Fibroblast of lung (primary cell): ENCODE results near the gene CTSW. TPM values are rescaled to one million over a fixed set of nuclear protein-coding genes. Genes with fewer than 3 reads are reported as not detected.

Source experiments
- DNase-seq, 2 donors: peaks; one replicate each; pipeline versions ENCODE4 v3.0.0 to v3.0.0-alpha.2; 2010; ENCODE audit warnings: low read depth in 2 of 2
- H2AFZ ChIP-seq: 2 replicates; pipeline ENCODE4 v1.5.1; 2012; ENCODE audit warnings: low read length, control low read depth, inconsistent platforms
- H3K27ac ChIP-seq: 2 replicates; pipeline ENCODE4 v1.5.1; 2011; ENCODE audit warnings: low read length, control low read depth; ENCODE audit not compliant: insufficient read depth
- H3K27me3 ChIP-seq: 2 replicates; pipeline ENCODE4 v1.5.1; 2011; ENCODE audit warnings: mild to moderate bottlenecking, low read length; ENCODE audit not compliant: control insufficient read depth, insufficient read depth
- H3K36me3 ChIP-seq: 2 replicates; pipeline ENCODE4 v1.5.1; 2011; ENCODE audit warnings: low read length; ENCODE audit not compliant: control insufficient read depth, insufficient read depth
- H3K4me1 ChIP-seq: 2 replicates; pipeline ENCODE4 v1.5.1; 2011; ENCODE audit warnings: low read length; ENCODE audit not compliant: control insufficient read depth, insufficient read depth; ENCODE audit errors: extremely low read depth
- H3K4me2 ChIP-seq: 2 replicates; pipeline ENCODE4 v1.5.1; 2011; ENCODE audit warnings: low read length, control low read depth; ENCODE audit not compliant: insufficient read depth; ENCODE audit errors: extremely low read depth
- H3K4me3 ChIP-seq, 4 experiments: fragments of 200-600 bp in 1 of 4; sonication (generic) in 1 of 4; replicated peaks in 1 of 4; 2 replicates each; pipeline ENCODE4 v1.5.1; 2011 to 2016; ENCODE audit warnings: low read length in 4 of 4, low read depth in 3 of 4, mild to moderate bottlenecking in 3 of 4, control low read depth in 2 of 4, inconsistent platforms in 1 of 4, mixed read lengths in 1 of 4; ENCODE audit not compliant: insufficient read depth in 1 of 4; ENCODE audit errors: control extremely low read depth in 1 of 4
- H3K79me2 ChIP-seq: 2 replicates; pipeline ENCODE4 v1.5.1; 2012; ENCODE audit warnings: mild to moderate bottlenecking, low read length, inconsistent platforms; ENCODE audit not compliant: control insufficient read depth, insufficient read depth
- H3K9ac ChIP-seq: 2 replicates; pipeline ENCODE4 v1.5.1; 2011; ENCODE audit warnings: mild to moderate bottlenecking, low read length, control low read depth; ENCODE audit not compliant: insufficient read depth
- H3K9me3 ChIP-seq: 2 replicates; pipeline ENCODE4 v1.5.1; 2012; ENCODE audit warnings: low read depth, low read length; ENCODE audit not compliant: control insufficient read depth, insufficient read depth
- H4K20me1 ChIP-seq: 2 replicates; pipeline ENCODE4 v1.5.1; 2011; ENCODE audit warnings: low read length; ENCODE audit not compliant: control insufficient read depth, insufficient read depth; ENCODE audit errors: extremely low read depth
- EZH2 ChIP-seq: IDR thresholded peaks from 2 replicates; pipeline ENCODE4 v1.5.1; 2012; ENCODE audit warnings: low read length, control low read depth, mild to moderate bottlenecking; ENCODE audit errors: missing control alignments
- polyA plus RNA-seq, 2 donors: library from polyadenylated mRNA; depleted of rRNA in 1 of 2; stranded (reverse) in 1 of 2; unstranded in 1 of 2; fragments of >200 nt; gene quantifications; 2 replicates each; pipeline ENCODE4 v1.2.1, GENCODE V29; 2011 to 2012; ENCODE audit warnings: missing spikeins in 1 of 2
- total RNA-seq: library from RNA; depleted of rRNA; stranded (reverse); fragments of >200 nt; gene quantifications from 2 replicates; pipeline ENCODE4 v1.2.1, GENCODE V29; 2014
- TF ChIP-seq, protein P1 (sequence below), 2 donors: IDR thresholded peaks in 1 of 2; conservative IDR thresholded peaks in 1 of 2; 1 replicate in 1 of 2; 2 replicates in 1 of 2; pipeline ENCODE4 v1.5.1; 2011 to 2012; ENCODE audit warnings: low read length in 2 of 2, control low read depth in 1 of 2, inconsistent platforms in 1 of 2, low read depth in 1 of 2, mild to moderate bottlenecking in 1 of 2

Gene CTSW
- total and polyA plus RNA-seq, 2 donors (not counting 1 experiment from before 2014, with no cell fraction given), result not detected

- Histone ChIP-seq H3K4me3 (peak overlapping the region in 3 of 4 experiments; percentile 90 to 94 (median 91)), H3K4me1 (peaks cover 53% of the 10 kb centered on the region), H3K9me3 (no peaks in the 10 kb centered on the region), H3K79me2 (peaks cover 72% of the 10 kb centered on the region), H3K36me3 (peaks cover 14% of the 10 kb centered on the region), H4K20me1 (no peaks in the 10 kb centered on the region), H3K27me3 (no peaks in the 10 kb centered on the region), H3K27ac (peak overlapping the region; percentile 99), H2AFZ (no peak overlapping the region), H3K4me2 (peak overlapping the region; percentile 80), H3K9ac (peak overlapping the region; percentile 48)
- no peak for DNase-seq
- TF ChIP-seq EZH2, result no peak
- TF ChIP-seq, protein P1, sequence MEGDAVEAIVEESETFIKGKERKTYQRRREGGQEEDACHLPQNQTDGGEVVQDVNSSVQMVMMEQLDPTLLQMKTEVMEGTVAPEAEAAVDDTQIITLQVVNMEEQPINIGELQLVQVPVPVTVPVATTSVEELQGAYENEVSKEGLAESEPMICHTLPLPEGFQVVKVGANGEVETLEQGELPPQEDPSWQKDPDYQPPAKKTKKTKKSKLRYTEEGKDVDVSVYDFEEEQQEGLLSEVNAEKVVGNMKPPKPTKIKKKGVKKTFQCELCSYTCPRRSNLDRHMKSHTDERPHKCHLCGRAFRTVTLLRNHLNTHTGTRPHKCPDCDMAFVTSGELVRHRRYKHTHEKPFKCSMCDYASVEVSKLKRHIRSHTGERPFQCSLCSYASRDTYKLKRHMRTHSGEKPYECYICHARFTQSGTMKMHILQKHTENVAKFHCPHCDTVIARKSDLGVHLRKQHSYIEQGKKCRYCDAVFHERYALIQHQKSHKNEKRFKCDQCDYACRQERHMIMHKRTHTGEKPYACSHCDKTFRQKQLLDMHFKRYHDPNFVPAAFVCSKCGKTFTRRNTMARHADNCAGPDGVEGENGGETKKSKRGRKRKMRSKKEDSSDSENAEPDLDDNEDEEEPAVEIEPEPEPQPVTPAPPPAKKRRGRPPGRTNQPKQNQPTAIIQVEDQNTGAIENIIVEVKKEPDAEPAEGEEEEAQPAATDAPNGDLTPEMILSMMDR (conservative IDR thresholded peaks at IDR 0.05 in 1 of 2, IDR thresholded peaks at IDR 0.05 in 1 of 2; ENCODE audit: low read depth in 1 of 2, low read length in 2 of 2), result no peak
Observed at GRCh38 chr11:65917077-65917433, 37.4 kb downstream of the CTSW start.

DNA sequence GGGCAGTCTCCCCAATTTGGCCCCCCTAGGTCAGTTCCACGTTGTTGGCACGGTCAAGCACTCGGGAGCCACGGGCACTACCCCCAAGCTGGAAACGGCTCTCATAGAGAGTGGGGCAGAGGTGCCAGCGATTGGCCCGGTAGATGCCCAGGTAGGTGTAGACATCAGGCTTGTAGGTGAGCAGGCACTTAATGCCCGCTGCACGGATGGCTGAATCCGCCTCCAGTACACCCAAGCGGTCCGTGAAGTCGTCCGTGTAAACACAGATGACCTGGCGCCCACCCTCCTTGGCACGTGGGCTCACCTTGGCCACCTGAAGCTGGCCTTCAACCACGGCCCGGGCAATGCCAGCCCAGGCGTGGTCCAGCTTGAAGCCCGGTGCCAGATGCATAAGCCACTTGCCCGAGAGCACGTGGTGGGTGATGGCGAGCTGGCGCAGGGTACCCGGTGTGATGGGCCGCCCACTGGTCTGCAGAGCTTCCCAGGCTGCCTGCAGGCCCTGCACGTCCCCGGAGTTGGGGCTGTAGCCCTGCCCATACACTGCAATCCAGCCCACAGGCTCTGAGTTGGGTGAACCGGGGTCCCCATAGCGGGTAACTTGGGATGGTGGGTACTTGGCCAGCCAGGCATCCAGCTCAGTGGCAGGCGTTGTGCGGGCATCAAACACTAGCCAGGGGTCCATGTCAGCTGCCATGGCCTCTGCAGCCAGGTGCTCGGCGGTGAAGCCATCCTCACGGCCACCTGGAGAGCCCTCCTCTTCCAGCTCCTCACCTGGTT is 38.0 kb downstream of the CTSW start:
- peak overlapping the region; percentile 99 for H3K27ac ChIP-seq
- H2AFZ ChIP-seq, result no peak overlapping the region
- peak overlapping the region; percentile 94 for H3K9ac ChIP-seq
- peaks cover 17% of the 10 kb centered on the region for H3K36me3 ChIP-seq
- H3K27me3 ChIP-seq, result no peaks in the 10 kb centered on the region
- H3K79me2 ChIP-seq, result peaks cover 73% of the 10 kb centered on the region
- H4K20me1 ChIP-seq, result no peaks in the 10 kb centered on the region
- H3K9me3 ChIP-seq, result no peaks in the 10 kb centered on the region
- no peak for DNase-seq
- H3K4me3 ChIP-seq, result peak overlapping the region; percentile 74 to 94 (median 90)
- TF ChIP-seq, protein P1 (conservative IDR thresholded peaks at IDR 0.05 in 1 of 2, IDR thresholded peaks at IDR 0.05 in 1 of 2; ENCODE audit: low read depth in 1 of 2, low read length in 2 of 2), result no peak
- no peak for TF ChIP-seq EZH2
- peaks cover 48% of the 10 kb centered on the region for H3K4me1 ChIP-seq
- peak overlapping the region; percentile 80 for H3K4me2 ChIP-seq

DNA sequence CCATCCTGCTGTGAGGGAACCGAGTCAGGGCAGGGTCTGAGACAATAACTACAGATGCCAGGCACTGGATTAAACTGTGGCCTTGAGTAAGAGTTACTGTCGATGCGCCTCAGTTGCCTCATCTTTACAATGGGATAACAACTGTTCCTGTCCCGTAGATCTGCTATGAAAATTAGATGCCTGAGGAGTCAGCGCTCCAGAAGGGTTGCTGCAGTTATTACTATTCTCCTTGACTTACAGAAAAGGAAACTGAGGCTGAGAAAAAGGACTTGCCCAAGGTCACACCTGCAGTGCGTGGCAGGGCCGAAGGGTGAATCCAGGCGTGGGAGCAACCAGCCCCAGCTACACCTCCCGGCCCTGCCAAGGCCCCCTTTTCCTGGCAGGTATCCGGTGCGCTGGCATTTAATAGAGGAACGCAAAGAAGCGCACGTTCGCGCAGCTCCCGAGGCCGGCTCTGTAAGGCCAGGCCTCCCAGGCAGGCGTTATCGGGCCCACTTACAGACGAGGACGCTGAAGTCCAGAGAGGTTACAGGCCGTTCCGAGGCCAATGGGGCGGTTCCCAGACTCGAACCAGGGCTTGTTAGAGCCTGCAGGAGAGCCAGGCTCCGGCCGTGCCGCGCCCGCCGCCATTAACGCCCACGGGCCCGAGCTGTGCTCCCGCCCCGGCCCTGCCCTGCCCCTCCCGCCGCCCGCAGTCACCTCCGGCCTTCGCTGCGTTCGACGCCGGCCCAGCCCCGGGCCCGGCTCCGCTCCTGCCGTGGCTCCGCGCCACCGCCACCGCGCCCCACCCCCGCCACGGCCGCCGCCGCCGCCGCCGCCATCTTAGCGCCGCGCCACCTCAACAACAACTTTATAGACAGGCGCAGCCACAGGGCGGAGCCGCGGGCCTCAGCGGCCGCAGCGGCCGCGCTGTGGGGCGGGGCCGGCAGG is 38.8 kb downstream of the CTSW start, which contains the start of gene C11orf68:
TSS of gene C11orf68 (minus strand) at position 852 of the 930 bp plus-strand sequence. CDS start at position 821, 31 bp downstream.
- Histone ChIP-seq H3K27me3 (no peaks in the 10 kb centered on the region), H3K4me1 (peaks cover 42% of the 10 kb centered on the region), H3K9me3 (no peaks in the 10 kb centered on the region), H3K27ac (peak within 1 kb of the TSS; percentile 99), H3K9ac (peak within 1 kb of the TSS; percentile 94), H3K79me2 (peaks cover 70% of the 10 kb centered on the region), H3K4me3 (peak within 1 kb of the TSS; percentile 74 to 95 (median 92)), H3K4me2 (peak within 1 kb of the TSS; percentile 86), H2AFZ (peak within 1 kb of the TSS; percentile 56), H3K36me3 (peaks cover 18% of the 10 kb centered on the region), H4K20me1 (no peaks in the 10 kb centered on the region)
- peak in 1 of 2 donors; percentile 25 for DNase-seq
- TF ChIP-seq, protein P1 (conservative IDR thresholded peaks at IDR 0.05 in 1 of 2, IDR thresholded peaks at IDR 0.05 in 1 of 2; ENCODE audit: low read depth in 1 of 2, low read length in 2 of 2), result no peak
- TF ChIP-seq EZH2, result no peak
